ENCODE data around the gene MCUB. TPM values are rescaled to one million over a fixed set of nuclear protein-coding genes. Genes with fewer than 3 reads are reported as not detected.
"Not testable (repeated sequence)": the region's sequence is repeated elsewhere in the genome, so short reads cannot be mapped to it uniquely, and the experiment has no call there.

MCUB gene
- total RNA-seq, 1 experiment from 2014 or later: 103 TPM

DNA sequence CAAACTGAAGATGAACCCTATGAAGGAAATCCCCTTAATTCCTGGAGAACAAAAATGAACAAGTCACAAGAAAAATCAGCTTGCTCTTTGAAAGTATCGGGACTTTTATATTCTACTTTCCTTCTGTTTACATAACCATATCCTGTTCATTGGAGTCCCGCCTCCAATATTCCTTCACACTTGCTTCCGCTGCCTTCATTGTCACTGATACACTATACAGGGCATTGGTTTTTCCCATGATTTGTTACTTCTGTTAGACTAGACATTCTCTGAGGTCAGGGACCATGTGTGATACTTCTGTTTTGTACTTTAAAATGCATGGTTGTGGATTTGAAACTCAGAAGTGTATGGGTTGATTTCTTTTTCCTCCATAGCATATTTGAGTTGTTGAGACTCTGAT is 18.8 kb downstream of the MCUB start:
- no peak for DNase-seq (ENCODE audit: low read depth)

DNA sequence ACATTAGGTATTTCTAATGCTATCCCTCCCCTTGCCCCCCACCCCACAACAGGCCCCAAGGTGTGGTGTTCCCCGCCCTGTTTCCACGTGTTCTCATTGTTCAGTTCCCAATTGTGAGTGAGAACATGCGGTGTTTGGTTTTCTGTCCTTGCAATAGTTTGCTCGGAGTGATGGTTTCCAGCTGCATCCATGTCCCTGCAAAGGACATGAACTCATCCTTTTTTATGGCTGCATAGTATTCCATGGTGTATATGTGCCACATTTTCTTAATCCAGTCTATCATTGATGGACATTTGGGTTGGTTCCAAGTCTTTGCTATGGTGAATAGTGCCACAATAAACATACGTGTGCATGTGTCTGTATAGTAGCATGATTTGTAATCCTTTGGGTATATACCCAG is 20.0 kb downstream of the MCUB start:
- not testable (repeated sequence) for DNase-seq (ENCODE audit: low read depth)

DNA sequence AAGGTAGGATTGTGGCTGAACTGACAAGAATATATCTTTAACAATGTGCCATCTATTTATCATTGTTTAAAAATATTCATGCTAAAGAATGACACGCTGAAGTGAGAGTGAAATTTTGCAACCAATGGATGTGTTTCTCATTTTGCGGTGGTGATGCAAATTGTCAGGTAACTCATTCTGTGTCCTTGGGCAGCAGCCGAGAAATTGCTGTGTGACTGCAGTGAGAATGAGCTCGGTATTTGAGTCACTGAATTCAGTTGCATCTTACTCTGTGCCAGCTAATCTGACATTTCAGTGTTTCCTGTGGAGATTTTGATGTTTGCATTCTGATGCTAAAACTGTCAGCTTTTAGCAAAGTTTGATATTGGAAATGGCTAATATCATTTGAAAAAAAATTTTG is 28.1 kb downstream of the MCUB start:
- no peak for DNase-seq (ENCODE audit: low read depth)

DNA sequence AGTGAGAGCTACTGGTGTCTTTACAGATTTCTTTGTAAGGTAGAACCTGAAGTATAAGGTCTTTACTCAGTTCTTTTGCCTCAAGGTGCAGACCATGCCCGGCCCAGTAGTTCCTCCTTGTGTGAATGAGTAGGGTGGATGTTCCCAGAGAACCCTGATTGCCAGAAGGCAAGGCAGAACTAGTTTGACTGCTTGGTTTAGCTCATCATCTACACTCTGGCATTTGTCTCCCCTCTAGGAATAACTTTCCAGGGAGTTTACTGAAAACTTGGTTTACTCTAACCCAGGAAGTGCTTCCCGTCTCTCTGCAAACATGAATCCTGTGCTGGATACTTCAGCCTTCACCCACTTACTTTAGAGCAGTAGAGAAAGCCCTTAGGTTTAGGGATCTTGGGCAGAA is 29.1 kb downstream of the MCUB start:
- no peak for DNase-seq (ENCODE audit: low read depth)

DNA sequence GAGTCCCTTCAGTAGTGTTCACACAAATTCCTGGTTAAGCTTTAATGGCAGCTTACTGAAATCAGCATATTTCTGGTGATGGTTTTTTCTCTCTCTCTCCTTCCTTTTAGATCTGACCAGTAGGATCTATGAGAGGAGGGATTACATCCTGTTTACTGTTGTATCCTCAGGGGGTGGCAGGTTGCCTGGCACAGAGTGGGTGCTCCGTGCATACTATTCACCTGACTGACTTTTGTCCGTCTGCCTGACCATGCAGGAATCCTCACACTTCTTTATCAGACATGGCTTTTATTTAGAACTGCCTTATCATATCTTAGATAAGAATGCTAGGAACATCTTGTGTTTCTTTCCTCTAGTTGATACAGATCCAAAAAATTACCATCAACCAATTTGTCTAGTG is 29.6 kb downstream of the MCUB start:
- DNase-seq (ENCODE audit: low read depth): no peak

DNA sequence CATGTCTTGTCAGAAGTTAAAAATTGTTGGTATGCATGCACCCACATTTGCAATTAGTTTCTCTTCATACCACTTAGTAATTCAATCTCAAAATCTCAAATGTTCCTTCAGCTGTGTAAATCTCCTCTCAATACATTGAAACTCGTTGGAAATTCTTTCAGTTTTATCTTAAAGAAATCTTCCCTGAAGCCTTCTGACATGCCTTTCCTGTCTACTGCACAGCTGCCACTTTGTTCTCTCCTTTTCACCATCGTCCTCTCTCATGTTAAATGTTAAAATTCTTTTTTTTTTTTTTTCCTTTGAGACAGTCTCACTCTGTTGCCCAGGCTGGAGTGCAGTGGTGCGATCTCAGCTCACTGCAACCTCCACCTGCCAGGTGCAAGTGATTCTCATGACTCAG is 30.9 kb downstream of the MCUB start:
- DNase-seq (ENCODE audit: low read depth): no peak

DNA sequence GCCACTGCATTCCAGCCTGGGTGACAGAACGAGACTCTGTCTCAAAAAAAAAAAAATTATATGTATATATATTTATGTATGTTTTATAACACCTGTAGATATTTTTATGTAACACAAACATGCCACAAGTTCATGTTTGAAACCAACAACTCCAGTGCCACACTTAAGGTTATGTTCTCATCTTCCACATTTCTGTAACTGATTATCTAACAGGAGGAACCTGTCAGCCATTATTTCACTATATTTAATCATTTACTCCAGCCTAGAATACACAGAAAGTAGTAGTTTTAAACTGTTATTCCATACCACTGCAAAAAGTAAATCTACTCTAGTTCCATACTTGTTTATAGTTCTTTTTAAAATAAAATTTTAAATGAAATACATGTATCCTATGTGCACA is 32.3 kb downstream of the MCUB start:
- no peak for DNase-seq (ENCODE audit: low read depth)

DNA sequence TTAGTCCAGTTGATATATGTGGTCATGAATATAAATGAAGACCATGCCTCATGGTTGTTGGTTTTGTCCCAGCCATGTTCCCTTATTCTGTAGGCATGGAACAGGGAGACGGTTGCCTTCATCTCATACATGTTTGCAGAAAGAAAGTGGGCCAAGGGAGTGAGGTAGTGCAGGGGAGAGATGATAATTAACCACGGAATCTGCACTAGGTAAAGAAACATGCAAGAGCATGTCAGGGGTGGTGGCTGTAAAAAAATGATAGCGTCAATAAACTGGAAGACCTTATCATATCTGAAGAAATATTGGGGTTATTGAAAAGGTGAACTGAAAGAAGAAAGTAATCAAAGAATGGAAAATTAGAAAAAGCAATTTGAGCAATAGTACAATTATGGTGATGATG is 35.1 kb downstream of the MCUB start:
- not testable (repeated sequence) for DNase-seq (ENCODE audit: low read depth)

DNA sequence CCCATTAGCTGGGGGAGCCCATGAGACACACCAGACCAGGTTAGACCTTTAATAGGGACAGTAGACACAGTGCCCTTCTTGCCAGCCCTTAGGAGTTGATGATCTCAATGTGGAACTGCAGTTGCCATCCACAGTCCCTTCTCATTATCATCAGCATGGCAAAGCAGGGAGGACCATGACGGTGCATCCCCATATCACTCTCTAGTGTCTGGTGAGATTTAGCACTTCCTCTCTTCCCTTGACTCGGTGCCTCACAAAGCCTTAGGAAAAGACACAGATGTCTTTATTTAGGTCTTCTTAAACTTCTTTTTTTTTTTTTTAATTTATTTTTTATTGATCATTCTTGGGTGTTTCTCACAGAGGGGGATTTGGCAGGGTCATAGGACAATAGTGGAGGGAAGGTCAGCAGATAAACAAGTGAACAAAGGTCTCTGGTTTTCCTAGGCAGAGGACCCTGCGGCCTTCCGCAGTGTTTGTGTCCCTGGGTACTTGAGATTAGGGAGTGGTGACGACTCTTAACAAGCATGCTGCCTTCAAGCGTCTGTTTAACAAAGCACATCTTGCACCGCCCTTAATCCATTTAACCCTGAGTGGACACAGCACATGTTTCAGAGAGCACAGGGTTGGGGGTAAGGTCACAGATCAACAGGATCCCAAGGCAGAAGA is 36.5 kb downstream of the MCUB start:
- DNase-seq (ENCODE audit: low read depth): not testable (repeated sequence)

DNA sequence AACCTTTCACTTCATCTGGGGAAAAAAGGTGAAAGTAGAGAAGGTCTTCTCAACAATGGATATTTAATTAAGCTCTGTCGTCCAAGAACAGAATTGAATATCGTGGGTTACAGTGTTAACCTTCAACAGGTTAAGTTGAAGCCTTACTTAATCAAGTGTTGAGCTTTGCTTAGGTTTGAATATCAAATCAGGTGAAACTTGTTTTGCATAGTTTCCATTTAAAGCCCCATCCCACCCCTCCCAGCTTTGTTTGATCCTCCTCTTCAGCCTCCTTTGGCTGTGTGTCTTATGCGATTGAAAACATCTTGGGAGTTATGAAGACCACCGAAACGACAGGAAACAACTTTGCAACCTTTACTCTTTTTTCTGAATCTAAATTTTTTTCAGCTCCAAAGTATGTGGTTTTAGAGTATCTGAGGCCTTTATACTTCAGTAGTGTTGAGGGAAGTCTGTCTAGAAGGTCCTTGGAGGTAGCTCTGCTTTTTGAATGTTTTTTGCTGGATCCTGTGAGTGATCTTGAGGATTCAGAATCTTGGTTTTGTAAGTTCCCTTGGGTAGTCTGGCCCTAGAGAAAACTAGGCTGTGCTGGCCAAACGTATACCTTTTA is 39.1 kb downstream of the MCUB start:
- DNase-seq (ENCODE audit: low read depth): no peak

DNA sequence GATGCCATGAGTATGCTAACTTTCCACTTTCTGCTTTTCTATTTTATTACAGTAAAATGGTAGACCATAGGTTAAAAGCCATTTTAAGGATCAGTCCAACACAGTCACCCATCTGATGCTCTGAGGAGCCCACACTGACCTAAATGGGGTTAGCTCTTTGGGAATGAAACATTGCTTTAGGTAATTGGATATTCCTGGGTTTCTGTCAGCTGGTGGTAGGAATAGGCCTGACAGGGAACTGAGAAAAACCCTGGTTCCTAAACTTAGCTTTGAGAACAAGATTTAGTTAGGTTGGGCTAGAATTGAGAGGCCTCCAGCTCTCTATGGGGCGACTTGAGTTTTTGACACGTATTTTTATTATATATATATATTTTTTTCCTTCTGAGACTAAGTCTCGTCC is 40.4 kb downstream of the MCUB start:
- no peak for DNase-seq (ENCODE audit: low read depth)

DNA sequence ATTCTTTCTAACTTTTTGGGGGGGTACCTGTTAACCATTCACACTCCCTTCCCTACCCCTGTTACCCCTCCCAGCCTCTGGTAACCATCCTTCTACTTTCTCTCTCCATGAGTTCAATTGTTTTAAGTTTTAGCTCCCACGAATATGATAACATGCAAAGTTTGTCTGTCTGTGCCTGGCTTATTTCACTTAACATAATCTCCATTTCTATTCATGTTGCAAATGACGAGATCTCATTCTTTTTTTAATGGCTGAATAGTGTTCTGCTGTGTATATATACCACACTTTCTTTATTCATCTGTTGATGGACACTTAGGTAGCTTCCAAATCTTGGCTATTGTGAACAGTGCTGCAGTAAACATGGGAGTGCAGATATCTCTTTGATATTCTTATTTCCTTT is 41.3 kb downstream of the MCUB start:
- DNase-seq (ENCODE audit: low read depth): no peak

DNA sequence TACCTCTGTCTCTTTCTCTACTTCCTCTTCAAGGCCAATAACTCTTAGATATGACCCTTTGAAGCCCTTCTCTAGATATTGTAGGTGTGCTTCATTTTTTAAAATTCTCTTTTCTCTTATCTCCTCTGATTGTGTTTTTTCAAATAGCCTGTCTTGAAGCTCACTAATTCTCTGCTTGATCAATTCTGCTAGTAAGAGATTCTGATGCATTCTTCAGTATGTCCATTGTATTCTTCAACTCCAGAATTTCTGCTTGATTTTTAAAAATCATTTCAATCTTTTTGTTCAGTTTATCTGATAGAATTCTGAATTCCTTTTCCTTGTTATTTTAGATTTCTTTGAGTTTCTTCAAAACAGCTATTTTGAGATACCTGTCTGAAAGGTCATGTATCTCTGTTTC is 47.9 kb downstream of the MCUB start:
- no peak for DNase-seq (ENCODE audit: low read depth)

DNA sequence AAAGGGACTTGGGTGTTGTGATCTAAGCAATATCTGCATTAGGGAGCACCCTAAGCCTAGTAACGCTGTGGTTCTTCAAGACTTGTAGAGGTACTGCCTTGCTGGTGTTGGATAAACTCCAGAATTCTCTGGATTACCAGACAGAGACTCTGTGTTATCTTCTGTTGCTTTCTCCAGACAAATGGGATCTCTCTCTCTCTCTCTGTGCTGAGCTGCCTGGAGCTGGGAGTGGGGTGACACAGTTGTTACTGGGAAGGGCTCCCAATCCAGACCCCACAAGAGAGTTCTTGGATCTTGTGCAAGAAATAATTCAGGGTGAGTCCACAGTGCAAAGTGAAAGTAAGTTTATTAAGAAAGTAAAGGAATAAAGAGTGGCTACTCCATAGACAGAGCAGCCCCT is 48.8 kb downstream of the MCUB start:
- DNase-seq (ENCODE audit: low read depth): no peak

DNA sequence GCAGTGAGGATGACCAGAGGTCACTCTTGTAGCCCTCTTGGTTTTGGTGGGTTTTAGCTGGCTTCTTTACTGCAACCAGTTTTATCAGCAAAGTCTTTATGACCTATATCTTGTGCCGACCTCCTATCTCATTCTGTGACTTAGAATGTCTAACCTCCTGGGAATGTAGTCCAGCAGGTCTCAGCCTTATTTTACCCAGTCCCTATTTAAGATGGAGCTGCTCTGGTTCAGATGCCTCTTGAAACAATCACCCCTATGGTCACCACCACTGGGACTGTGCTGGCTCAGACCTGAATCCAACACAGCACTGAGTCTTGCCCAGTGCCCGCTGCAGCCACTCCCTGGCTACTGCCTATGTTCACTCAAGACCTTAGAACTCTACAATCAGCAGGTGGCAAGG is 49.4 kb downstream of the MCUB start:
- DNase-seq (ENCODE audit: low read depth): no peak

DNA sequence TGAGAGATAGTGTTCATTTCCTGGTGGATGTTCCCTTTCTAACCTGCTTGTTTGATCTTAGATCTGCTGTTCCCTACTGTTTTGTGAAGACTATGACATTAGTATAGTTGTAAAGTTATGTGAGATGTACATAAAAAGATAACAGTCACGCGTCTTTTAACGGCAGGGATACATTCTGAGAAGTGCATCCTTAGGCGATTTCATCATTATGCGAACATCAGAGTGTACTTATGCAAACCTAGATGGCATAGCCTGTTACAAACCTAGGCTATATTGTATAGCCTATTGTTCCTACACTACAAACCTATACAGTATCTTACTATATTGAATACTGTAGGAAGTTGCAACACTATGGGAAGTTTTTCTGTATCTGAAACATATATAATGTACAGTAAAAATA is 50.4 kb downstream of the MCUB start:
- no peak for DNase-seq (ENCODE audit: low read depth)

DNA sequence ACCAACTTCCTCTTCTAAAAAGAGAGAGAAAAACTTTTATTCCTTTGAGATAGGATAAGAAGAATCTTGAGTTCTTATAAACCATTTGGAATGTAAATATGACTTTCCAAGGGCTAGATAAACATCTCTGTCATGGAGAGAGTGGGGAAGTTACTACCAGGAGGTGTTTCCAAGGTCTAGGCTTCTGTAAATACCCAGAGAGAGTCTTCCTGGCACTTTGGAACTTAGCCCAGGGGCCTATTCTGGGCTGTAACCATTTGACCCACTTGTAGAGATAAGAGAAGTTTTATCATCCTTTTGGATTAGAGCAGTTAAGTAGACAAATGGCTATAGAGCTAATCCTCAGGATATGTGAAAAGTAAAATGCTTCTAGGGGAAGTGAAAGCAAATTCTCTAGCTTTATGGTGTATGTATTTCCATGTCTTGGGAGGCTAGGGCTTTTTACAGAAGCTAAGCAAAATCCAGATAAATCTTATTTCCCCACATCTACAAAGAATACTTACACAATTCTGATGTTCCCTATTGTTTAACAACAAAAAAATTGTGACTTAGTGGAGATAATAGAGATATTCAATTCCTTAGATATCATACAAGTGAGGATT is 51.1 kb downstream of the MCUB start:
- DNase-seq (ENCODE audit: low read depth): peak; percentile 67

DNA sequence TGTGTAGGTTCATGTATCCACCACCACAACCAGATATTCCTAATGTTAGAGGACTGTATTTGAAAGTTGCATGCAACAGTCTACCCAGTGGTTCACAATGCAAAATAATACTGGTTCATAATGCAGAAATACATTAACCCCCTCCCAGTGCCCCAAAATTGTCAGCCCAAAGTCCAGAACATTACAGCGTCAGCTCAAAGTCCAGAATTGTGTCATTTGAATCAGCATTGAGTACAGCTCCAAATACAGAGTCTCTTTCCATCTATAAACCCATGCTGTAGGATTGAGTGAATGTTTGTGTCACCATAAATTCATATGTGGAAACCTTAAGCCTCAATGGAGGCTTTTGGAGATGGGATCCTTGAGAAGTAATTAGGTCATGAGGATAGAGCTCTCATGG is 54.0 kb downstream of the MCUB start:
- DNase-seq (ENCODE audit: low read depth): no peak

DNA sequence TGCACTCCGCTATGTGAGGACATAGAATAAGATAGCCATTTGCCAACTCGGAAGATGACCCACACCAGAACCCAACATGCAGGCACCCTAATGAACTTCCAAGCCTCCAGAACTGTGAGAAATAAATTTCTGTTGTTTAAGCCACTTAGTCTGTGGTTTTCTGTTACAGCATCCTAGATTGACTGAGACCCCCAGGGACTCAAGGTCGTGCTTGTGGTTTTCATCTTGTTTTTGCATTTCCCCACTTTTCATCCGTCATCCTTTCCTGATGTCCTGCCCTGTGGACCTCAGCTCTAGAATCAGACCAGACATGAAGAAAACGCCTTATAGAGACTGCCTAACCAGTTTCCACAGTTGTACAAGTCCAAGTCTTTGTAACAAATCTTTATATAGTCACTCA is 54.4 kb downstream of the MCUB start:
- DNase-seq (ENCODE audit: low read depth): no peak

DNA sequence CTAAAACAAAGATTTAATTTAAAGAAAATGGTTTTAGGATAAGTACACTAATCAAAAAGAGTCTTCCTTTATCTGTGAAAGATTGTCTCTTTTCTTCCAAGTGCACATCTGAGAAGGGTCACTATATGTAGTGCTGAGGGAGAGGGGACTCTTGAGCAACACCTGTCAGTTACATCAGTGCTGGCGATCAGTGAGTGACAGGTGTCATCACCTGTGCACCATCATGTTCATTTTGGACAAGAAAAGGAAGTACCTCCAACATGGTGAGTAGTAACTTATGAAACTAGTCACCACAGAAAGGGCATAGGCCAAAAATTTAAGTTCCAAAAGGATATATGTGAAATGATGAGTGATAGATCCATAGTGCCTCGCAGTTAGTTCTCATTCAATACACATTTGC is 55.7 kb downstream of the MCUB start:
- DNase-seq (ENCODE audit: low read depth): no peak

DNA sequence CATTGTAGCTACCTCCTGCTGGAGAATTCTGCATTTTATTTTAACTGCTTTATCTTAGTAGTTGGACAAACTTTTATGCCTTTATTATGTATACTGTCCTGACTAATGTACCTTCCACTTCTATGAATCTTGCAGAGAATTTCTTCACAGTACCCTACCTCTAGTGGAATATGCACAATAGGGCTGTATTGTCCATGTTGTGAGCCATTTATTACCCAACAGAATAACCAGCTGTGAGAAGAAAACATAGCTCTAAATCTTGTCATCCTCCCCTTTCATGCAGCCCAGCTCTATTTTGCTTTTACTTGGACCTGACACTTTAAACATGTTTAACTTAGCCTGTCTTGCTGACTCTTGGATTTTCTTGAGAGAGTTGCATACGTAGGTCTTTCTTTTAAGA is 56.2 kb downstream of the MCUB start:
- DNase-seq (ENCODE audit: low read depth): no peak

DNA sequence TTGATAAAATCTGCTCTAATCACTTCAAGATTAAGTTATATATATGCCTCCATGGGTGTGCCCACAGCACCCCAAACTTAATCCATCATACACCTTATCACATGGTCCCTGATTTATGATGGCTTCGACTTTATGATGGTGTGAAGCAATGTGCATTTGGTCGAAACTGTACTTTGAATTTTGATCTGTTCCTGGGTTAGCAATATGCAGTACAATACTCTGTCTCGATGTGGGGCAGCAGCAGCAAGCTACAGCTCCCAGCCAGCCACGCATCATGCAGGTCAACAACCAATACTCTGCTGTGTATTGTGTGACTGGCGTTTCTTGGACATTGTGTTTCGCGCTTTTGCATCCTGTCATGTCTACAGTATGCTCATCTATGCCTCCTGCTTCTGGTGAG is 62.6 kb downstream of the MCUB start:
- no peak for DNase-seq (ENCODE audit: low read depth)

DNA sequence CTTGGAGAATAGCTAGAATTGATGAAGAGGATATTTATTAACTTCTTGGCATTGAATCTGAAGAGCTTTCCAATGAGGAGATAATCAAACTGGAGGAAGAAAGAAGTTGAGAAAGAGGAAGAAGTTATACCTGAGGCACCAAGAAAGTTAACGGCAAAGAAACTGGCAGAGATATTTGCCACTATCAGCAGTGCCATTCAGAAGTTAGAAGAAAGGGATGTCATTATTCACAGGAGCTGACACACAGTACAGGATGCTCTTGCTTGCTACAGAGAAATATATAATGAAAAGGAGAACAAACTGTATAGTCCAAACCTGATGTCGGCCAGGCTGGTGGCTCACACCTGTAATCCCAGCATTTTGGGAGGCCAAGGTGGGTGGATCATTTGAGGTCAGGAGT is 64.5 kb downstream of the MCUB start:
- DNase-seq (ENCODE audit: low read depth): no peak

DNA sequence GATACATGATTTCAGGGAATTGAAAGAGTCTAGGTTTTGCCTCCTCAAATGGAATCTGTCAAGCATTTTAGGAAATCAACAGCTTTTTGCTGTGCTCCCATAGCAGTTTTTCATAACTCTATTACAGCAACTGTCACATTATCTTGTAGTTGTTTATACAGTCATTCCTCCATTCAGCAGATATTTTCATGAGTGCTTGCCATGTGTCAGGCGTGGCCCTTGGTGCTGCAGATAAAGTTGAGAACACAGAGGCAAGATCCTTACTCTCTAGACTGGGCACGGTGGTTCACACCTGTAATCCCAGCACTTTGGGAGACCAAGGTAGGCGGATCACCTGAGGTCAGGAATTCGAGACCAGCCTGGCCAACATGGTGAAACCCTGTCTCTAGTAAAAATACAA is 67.3 kb downstream of the MCUB start:
- DNase-seq (ENCODE audit: low read depth): no peak
